Keratinocyte (primary cell): ENCODE data around the gene CDCA3.

Source experiments
- EZH2 ChIP-seq: IDR thresholded peaks from one replicate; pipeline ENCODE4 v1.6.1; 2012; ENCODE audit warnings: inconsistent platforms, mild to moderate bottlenecking, low read length, moderate library complexity
- TF ChIP-seq, protein P1 (sequence below), 3 experiments: IDR thresholded peaks in 1 of 3; conservative IDR thresholded peaks in 1 of 3; optimal IDR thresholded peaks in 1 of 3; 2 replicates in 2 of 3; 3 replicates in 1 of 3; pipeline versions ENCODE3 to v1.5.1; 2011; ENCODE audit warnings: low read length in 3 of 3, mild to moderate bottlenecking in 3 of 3, moderate library complexity in 2 of 3, control low read depth in 1 of 3, inconsistent platforms in 1 of 3; ENCODE audit not compliant: insufficient read depth in 2 of 3; ENCODE audit errors: extremely low read depth in 1 of 3

DNA sequence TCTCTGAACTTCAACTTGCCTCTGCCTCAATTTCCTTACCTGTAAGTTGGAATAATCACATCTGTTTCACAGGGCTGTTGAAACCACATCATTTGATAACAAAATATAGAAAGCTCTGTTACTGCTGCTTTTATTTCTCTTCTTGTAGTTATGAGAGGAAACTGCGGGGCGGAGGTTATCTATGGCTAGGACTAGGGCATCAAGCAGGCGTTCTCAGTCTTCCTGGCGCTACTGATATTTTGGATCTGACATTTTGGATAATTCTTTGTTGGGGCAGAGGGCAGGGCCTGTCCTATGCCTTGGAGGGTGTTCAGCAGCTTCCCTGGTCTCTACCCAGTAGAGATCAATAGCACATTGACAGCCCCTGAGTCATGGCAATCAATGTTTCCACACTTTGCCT, 19.0 kb downstream of the CDCA3 start:
- TF ChIP-seq, protein P1, sequence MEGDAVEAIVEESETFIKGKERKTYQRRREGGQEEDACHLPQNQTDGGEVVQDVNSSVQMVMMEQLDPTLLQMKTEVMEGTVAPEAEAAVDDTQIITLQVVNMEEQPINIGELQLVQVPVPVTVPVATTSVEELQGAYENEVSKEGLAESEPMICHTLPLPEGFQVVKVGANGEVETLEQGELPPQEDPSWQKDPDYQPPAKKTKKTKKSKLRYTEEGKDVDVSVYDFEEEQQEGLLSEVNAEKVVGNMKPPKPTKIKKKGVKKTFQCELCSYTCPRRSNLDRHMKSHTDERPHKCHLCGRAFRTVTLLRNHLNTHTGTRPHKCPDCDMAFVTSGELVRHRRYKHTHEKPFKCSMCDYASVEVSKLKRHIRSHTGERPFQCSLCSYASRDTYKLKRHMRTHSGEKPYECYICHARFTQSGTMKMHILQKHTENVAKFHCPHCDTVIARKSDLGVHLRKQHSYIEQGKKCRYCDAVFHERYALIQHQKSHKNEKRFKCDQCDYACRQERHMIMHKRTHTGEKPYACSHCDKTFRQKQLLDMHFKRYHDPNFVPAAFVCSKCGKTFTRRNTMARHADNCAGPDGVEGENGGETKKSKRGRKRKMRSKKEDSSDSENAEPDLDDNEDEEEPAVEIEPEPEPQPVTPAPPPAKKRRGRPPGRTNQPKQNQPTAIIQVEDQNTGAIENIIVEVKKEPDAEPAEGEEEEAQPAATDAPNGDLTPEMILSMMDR (optimal IDR thresholded peaks at IDR 0.05 in 1 of 3, IDR thresholded peaks at IDR 0.05 in 1 of 3, conservative IDR thresholded peaks at IDR 0.05 in 1 of 3; ENCODE audit: extremely low read depth in 1 of 3, insufficient read depth in 2 of 3, low read length in 3 of 3) = no peak
- TF ChIP-seq EZH2 = no peak
